GM15510 (cell line): ENCODE measurements around the gene NRG3.

Experiments
- POLR2A ChIP-seq: IDR thresholded peaks from 3 replicates; pipeline ENCODE4 v1.6.1; 2011; ENCODE audit warnings: borderline replicate concordance; ENCODE audit not compliant: insufficient read length; ENCODE audit errors: extremely low read depth

NRG3 gene

GRCh38 chr10:82496114-82496513 is 621.1 kb downstream of the NRG3 start:
- no peak for TF ChIP-seq POLR2A

- TF ChIP-seq POLR2A: no peak
These were observed 622.4 kb downstream of the NRG3 start for GRCh38 chr10:82497439-82497838.

DNA sequence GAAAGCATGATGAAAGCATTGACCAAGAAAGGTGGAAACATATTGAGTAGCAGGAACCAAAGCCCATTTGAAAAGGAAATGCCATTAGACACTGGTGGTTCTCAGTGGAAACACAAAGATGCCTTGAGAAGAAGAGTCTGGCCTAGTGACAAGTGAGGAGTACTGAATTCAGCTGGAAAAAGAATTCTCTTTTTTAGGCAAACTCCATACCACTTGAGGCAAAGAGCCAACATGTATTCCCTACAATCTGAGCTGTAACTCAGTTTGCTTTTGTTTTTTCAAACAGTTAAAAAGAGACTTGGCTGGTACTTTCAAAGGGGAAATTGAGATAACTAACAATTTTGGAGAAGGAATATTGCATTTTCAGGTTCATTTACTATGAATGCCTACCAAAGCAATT is 624.0 kb downstream of the NRG3 start:
- TF ChIP-seq POLR2A: no peak

DNA sequence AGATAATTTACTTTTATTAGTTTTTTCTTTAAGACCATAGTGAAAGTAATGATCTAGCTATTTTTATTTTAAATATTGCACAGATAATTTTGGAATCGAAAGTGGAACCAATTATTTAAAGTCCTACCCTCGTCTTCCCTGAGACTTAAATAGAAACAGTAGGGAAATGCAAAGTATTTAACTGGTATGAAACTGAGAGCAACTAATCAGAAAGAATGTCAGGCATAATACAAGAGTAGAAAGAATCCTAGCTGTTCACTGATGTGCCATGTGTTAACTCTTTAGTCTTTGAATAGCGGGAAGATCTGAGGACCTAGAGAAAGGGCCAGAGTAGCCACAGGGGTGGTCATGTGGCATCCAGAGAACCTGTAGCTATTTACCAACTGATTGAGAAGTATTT is 630.0 kb downstream of the NRG3 start:
- no peak for TF ChIP-seq POLR2A

- no peak for TF ChIP-seq POLR2A
These were observed 631.8 kb downstream of the NRG3 start for GRCh38 chr10:82506680-82507376.

DNA sequence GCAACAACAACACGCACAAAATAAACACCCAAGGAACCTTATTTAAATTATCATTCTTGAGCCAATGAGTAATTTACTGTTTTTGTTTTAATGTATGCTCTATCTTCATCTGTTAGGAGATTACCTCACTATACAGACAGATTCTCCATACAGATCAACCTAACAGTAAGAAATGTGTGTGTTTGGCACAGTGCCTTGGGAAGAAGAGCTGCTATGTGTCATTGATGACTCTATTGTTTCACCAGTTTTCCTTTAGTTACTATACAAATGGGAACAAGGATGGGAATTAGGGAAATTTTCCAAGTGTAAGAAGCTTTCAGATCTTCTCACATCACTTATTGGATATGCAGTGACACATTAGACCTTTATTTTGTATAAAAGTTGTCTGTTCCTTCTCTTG is 640.3 kb downstream of the NRG3 start:
- TF ChIP-seq POLR2A: no peak

- TF ChIP-seq POLR2A: no peak
These were observed 654.1 kb downstream of the NRG3 start for GRCh38 chr10:82529062-82529461.

GRCh38 chr10:82535457-82535856 is 660.5 kb downstream of the NRG3 start:
- TF ChIP-seq POLR2A: no peak

DNA sequence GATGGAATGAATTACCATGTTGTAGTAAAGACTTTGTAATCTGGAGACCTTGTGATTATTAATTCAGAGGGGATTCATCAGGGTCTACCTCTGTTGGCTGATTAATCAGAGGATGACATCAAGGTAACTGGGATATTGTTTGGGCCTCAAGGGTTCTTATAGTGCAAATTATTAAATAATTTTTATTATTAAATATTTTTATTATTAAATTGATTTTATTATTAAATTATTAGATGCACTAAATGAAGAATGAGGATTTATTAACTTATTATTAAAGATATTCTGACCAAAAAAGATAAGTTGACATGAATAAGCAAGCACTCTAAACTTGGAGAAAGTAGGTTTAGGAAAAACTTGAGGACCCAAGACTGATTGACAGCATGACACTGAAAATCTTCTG is 661.7 kb downstream of the NRG3 start:
- TF ChIP-seq POLR2A: no peak

GRCh38 chr10:82538272-82538671 is 663.3 kb downstream of the NRG3 start:
- no peak for TF ChIP-seq POLR2A

- TF ChIP-seq POLR2A: no peak
These were observed 668.6 kb downstream of the NRG3 start for GRCh38 chr10:82543631-82544030.

- TF ChIP-seq POLR2A: no peak
These were observed 669.4 kb downstream of the NRG3 start for GRCh38 chr10:82544377-82544776.

DNA sequence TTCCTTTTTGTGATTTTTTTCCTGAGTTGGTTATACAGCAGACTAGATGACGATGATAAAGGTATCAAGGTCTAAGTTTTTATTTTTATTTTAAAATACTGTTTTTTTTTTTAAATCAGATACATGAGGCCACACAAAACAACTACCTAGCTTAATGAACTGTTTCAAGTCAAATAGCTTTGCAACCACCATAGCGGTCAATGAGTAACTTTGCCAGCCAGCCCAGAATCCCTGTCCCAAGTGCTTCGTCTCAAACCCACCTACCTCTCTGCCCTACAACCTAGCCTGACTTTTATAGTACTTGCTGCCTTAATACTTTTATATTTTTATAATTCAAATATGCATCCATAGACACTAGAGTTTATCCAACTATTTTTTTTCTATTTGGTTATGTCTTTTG is 676.5 kb downstream of the NRG3 start:
- TF ChIP-seq POLR2A: no peak

- TF ChIP-seq POLR2A: no peak
These were observed 677.3 kb downstream of the NRG3 start for GRCh38 chr10:82552267-82552666.

DNA sequence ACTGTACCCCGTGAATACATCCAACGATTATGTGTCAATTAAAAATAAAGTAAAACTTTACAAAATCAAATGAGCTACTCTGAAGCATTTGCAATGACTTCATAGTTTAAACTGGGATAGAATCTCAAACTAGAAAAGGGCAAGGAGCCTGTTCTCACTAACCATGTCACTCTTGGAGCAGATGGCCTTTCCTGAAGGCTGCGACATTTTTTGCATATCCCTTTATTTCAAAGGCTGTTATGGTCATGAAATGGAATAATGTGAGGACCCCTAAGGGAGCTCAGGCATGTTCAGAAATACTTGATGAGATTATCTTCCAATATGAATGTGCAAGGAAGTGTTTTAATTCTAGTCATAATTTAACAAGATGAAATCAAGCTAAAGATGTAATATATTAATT is 679.4 kb downstream of the NRG3 start:
- no peak for TF ChIP-seq POLR2A

- no peak for TF ChIP-seq POLR2A
These were observed 683.1 kb downstream of the NRG3 start for GRCh38 chr10:82558014-82558607.
